OCI-LY1 (cell line): ENCODE results near the gene COX19.

Source experiments
- H2AFZ ChIP-seq: fragments of 200-600 bp; sonication (generic), shearing (Covaris generic); 2 replicates; pipeline ENCODE4 v1.6.0; 2014; ENCODE audit warnings: antibody characterized with exemption, mild to moderate bottlenecking, low read length
- H3F3A ChIP-seq: fragments of 200-600 bp; sonication (generic), shearing (Covaris generic); 2 replicates; pipeline ENCODE4 v1.6.0; 2014; ENCODE audit warnings: mild to moderate bottlenecking, antibody characterized with exemption, low read length, moderate library complexity; ENCODE audit not compliant: insufficient read depth
- H3K27ac ChIP-seq: fragments of 200-600 bp; sonication (generic); 2 replicates; pipeline ENCODE4 v1.5.1; 2014; ENCODE audit warnings: low read length, mixed run types, mild to moderate bottlenecking, low read depth; ENCODE audit not compliant: poor library complexity, severe bottlenecking
- H3K27me3 ChIP-seq: fragments of 200-600 bp; sonication (generic); 2 replicates; pipeline ENCODE4 v1.6.0; 2014; ENCODE audit warnings: antibody characterized with exemption, mild to moderate bottlenecking, low read length, moderate library complexity; ENCODE audit not compliant: insufficient read depth
- H3K36me3 ChIP-seq: fragments of 200-600 bp; sonication (generic); 2 replicates; pipeline ENCODE4 v1.6.1; 2014; ENCODE audit warnings: mild to moderate bottlenecking, antibody characterized with exemption, low read length, moderate library complexity, mixed read lengths; ENCODE audit not compliant: insufficient read depth
- H3K4me1 ChIP-seq: fragments of 200-600 bp; sonication (generic); 2 replicates; pipeline ENCODE4 v1.5.1; 2014; ENCODE audit warnings: mild to moderate bottlenecking, low read length, moderate library complexity; ENCODE audit not compliant: insufficient read depth, severe bottlenecking
- H3K4me2 ChIP-seq: fragments of 200-600 bp; sonication (generic), shearing (Covaris generic); 2 replicates; pipeline ENCODE4 v1.6.1; 2014; ENCODE audit warnings: low read length
- H3K4me3 ChIP-seq: fragments of 200-600 bp; sonication (generic); 2 replicates; pipeline ENCODE4 v1.5.1; 2014; ENCODE audit warnings: low read length, low read depth, mild to moderate bottlenecking, mixed read lengths; ENCODE audit not compliant: poor library complexity, severe bottlenecking
- H3K79me2 ChIP-seq: fragments of 200-600 bp; shearing (Covaris generic); 2 replicates; pipeline ENCODE4 v1.6.1; 2016; ENCODE audit warnings: mixed run types, low read length, mixed read lengths; ENCODE audit not compliant: insufficient read depth
- H3K9ac ChIP-seq: fragments of 200-600 bp; sonication (generic), shearing (Covaris generic); 2 replicates; pipeline ENCODE4 v1.6.1; 2014; ENCODE audit warnings: mild to moderate bottlenecking, low read length, mixed read lengths
- H3K9me2 ChIP-seq: fragments of 200-600 bp; sonication (generic), shearing (Covaris generic); 2 replicates; pipeline ENCODE4 v1.6.1; 2014; ENCODE audit warnings: low read depth, mild to moderate bottlenecking, low read length, mixed read lengths
- H3K9me3 ChIP-seq: fragments of 200-600 bp; shearing (Covaris generic); 2 replicates; pipeline ENCODE4 v1.6.1; 2014; ENCODE audit warnings: low read length, mixed read lengths
- H4K20me1 ChIP-seq: fragments of 200-600 bp; sonication (generic), shearing (Covaris generic); 2 replicates; pipeline ENCODE4 v1.6.0; 2016; ENCODE audit warnings: mild to moderate bottlenecking, low read length; ENCODE audit not compliant: insufficient read depth
- CTCF ChIP-seq: fragments of 200-600 bp; sonication (generic), shearing (Covaris generic); IDR thresholded peaks from 2 replicates; pipeline ENCODE4 v1.5.1; 2017; ENCODE audit warnings: mild to moderate bottlenecking, antibody characterized with exemption, low read length, moderate library complexity, mixed read lengths
- EZH2 ChIP-seq: fragments of 200-600 bp; sonication (generic), shearing (Covaris generic); IDR thresholded peaks from 2 replicates; pipeline ENCODE4 v1.8.0; 2017; ENCODE audit warnings: borderline replicate concordance, mixed run types, mild to moderate bottlenecking, antibody characterized with exemption, low read length, moderate library complexity, mixed read lengths

Gene COX19

DNA sequence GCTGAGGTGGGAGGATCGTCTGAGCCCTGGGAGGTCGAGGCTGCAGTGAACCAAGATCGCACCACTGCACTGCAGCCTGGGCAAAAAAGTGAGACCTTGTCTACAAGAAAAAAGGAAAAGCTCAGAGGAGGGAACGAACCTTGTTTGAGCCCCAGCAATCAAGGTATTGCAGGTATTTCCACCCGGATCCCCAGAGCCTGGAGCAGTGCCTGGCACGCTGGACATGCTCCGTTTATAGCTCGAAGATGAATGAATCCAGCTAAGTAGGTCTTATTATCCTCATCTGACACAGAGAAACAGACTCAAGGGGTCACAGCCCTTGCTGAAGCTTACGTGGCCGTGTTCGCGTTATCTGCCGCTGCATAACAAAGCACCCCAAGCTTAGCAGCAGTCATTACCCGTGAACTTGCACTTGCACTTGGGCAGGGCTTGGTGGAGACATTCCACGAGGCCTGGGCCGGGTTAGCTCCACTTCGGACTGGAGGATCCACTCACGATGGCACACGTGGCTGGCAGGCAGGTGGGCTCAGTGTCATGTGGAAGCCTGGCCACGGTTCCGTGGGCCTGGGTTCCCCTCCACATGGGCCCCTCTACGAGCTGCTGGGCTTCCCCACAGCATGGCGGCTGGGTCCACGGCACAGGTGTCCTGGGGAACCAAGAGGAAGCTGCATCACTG lies 3.2 kb upstream of the COX19 start:
- H3K36me3 ChIP-seq, result no peaks in the 10 kb centered on the region
- no peak overlapping the region for H3K9ac ChIP-seq
- H3K27me3 ChIP-seq, result peaks cover 4% of the 10 kb centered on the region; the same call in 1 of the 2 replicates
- H3K27ac ChIP-seq, result no peak overlapping the region
- H3K9me2 ChIP-seq, result no peaks in the 10 kb centered on the region
- no peak overlapping the region for H3K4me3 ChIP-seq
- no peaks in the 10 kb centered on the region for H3K9me3 ChIP-seq
- H3K4me2 ChIP-seq, result no peak overlapping the region
- H3F3A ChIP-seq, result no peaks in the 10 kb centered on the region
- peaks cover 10% of the 10 kb centered on the region for H3K79me2 ChIP-seq
- no peaks in the 10 kb centered on the region for H4K20me1 ChIP-seq
- no peak overlapping the region for H2AFZ ChIP-seq
- H3K4me1 ChIP-seq, result peaks cover 14% of the 10 kb centered on the region
- no peak for TF ChIP-seq EZH2
- no peak for TF ChIP-seq CTCF

DNA sequence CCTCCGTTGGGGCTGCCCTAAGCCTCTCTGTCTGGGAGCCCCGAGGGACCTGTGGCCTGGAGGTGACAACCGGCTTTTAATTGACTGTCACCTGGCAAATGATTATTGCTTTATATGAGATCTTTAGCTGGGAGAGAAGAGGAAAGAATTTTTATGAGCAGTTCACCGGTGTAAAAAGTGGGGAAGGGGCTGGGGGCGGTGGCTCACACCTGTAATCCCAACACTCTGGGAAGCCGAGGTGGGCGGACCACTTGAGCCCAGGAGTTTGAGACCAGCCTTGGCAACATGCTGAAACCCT lies 2.6 kb upstream of the COX19 start:
- H3K4me3 ChIP-seq, result no peak overlapping the region

GRCh38 chr7:977326-978048 lies 2.1 kb upstream of the COX19 start:
- TF ChIP-seq EZH2 (no peak), CTCF (no peak)
- peaks cover 9% of the 10 kb centered on the region for H3K36me3 ChIP-seq
- no peaks in the 10 kb centered on the region for H3F3A ChIP-seq
- H3K79me2 ChIP-seq, result peaks cover 10% of the 10 kb centered on the region
- H3K27ac ChIP-seq, result no peak overlapping the region
- H3K9me2 ChIP-seq, result no peaks in the 10 kb centered on the region
- no peak overlapping the region for H3K4me3 ChIP-seq
- no peak overlapping the region for H3K9ac ChIP-seq
- no peaks in the 10 kb centered on the region for H3K9me3 ChIP-seq
- peaks cover 14% of the 10 kb centered on the region for H3K4me1 ChIP-seq
- H3K4me2 ChIP-seq, result no peak overlapping the region
- no peak overlapping the region for H2AFZ ChIP-seq
- H3K27me3 ChIP-seq, result peaks cover 4% of the 10 kb centered on the region; the same call in 1 of the 2 replicates
- H4K20me1 ChIP-seq, result no peaks in the 10 kb centered on the region

More for the DNA sequence above, 2.6 kb upstream of the COX19 start:
- Histone ChIP-seq H3K79me2 (peaks cover 10% of the 10 kb centered on the region), H3K9me3 (no peaks in the 10 kb centered on the region), H2AFZ (no peak overlapping the region), H3F3A (no peaks in the 10 kb centered on the region), H3K36me3 (peaks cover 3% of the 10 kb centered on the region), H3K27me3 (peaks cover 4% of the 10 kb centered on the region; the same call in 1 of the 2 replicates), H4K20me1 (no peaks in the 10 kb centered on the region), H3K9ac (no peak overlapping the region), H3K4me1 (peaks cover 14% of the 10 kb centered on the region), H3K4me2 (no peak overlapping the region), H3K27ac (no peak overlapping the region), H3K9me2 (no peaks in the 10 kb centered on the region)
- TF ChIP-seq EZH2, result no peak
- no peak for TF ChIP-seq CTCF
